Activated CD4-positive, alpha-beta T cell treated with anti-CD3 and anti-CD28 coated beads, Interleukin-2, amount 50 U/mL, for 48 hours (primary cell): ENCODE data around the gene ATOSA.

ENCODE experiments used
- DNase-seq, 2 experiments: peaks; one replicate each; pipeline ENCODE4 v3.0.0-alpha.2; 2020

ATOSA gene

DNA sequence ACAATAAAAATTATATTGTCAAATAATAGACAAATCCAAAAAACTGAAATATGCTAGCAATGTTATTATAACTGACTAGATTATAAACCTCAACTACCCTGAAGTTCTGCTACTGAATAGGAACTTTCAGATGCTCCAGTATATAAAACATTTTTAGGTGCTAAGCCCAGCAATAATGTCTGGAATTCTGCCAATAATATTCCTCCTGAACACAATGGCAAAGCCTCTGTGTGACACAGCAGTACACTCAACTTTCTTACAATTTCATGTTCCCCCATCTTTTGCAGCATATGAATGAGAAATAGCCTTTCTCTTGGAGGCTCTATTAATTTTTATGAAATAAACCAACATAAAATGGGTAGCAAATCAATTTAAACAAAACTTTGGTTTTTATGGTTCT is 29.5 kb downstream of the ATOSA start:
- DNase-seq = no peak

DNA sequence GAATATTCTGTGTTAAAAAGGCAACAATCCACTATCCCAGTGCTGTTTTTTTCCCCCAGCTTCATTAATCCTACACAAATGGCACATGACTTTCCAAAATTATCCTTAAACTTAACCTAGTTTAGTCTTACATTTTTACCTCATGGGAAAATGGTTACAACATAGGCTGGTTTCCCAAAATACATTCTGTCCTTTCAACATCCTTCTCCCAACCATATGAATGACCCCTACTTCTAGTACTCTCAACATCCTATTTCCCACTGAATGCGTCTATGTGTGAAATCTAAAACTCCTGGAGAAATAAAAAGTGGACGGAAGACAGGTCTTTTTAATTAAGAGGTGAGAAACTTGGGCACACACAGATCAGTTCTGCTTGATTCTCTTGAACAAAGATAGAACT is 33.3 kb downstream of the ATOSA start:
- DNase-seq = no peak

DNA sequence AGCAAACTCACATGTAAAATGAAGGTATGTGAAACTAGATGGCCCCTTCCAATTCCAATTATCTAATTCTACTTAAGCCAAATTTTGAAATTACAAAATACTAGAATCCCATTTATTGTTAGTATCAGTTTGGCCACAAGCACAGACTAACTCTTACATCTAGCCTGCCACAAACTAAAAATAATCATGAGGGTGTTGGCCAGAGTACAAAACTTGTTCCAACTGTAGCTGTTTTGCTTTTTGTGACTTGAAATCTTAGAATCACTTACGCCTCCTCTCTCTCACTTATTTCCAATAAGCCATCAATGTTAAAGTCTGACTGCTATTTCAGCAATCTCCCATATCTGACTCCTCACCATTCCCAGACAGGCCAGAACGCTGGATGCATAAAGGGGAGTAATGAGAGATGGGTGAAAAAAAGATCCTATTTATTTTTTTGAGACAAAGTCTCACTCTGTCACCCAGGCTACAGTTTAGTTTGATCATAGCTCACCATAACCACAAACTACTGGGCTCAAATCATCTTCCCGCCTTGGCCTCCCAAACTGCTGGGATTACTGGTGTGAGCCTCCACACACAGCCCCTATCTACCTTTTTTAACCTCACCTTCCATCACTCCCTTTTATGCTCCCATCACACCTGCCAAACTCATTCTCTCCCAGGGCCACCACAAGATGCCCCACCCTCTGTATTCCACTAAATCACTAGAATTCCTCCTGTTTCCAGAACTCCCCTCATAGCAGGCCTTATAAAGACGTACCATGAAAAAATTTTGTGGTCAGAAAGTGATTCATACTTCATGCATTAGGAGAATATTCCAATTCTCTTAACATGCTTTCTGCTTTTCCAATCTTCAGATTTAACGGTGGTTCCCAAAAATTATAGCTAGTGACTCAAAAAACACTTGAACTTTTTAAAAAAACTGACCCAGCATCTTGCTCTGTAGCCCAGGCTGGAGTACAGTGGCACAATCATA is 36.5 kb downstream of the ATOSA start:
- no peak for DNase-seq

DNA sequence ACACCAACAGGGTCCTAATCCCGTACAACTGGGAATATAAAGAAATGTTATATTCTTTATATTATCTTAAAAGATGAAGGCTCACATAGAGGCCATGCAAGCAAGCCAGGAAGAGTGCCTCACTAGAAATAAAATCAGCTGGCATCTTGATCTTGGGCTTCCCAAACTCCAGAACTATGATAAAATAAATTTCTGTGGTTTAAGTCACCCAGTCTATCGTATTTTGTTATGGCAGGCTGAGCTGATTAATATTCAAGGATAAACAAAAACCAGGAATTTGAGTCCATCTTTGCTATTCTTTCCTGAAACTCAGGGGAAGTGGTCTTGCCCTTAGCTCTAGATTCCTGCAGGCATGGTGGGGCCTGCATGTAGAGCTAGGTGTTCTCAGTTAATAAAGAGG is 42.7 kb downstream of the ATOSA start:
- DNase-seq = no peak

DNA sequence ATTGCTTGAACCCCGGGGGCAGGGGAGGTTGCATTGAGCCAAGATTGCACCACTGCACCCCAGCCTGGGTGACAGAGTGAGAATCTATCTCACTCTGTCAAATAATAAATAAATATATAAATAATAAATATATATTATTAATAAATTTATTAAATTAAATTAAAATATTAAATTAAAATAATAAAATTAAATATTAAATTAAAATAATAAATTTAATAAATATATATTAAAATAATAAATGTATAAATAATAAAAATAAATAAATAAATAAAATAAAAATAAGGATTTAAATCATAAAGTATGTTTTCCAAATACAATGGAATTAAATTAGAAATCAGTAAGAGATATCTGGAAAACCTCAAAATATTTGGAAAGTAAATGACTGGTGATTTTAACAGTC is 43.3 kb downstream of the ATOSA start:
- no peak for DNase-seq
